Measurements from ENCODE around the gene ZNF512.

Gene ZNF512

DNA sequence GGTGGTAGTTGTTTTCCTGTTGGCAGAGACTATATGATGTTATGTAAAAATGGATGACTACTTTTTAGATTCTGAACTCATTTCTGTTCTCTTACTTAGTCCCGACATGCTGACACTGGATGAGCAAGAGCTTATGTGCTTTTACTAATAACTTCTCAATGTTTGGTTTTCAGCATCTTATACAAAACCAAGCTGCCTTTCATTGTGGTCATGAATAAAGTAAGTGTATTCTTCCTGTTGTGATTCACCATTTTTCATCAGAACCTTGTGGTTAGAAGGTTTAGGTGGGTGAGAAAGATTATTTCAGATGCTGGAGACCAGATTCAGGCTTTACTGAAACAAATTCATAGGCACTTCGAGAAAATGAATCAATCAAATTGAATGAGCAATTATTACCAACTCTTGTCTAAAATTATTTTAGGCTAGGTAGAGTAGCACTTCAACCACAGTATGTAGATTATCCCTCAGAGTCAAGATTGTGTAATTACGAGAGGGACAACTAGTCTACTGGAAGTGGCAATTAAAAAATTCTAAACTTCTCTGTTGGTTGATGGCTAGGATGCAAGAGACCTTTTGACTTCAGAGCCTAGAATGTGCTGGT is 55.3 kb downstream of the ZNF512 start:
- DNase-seq = no peak

DNA sequence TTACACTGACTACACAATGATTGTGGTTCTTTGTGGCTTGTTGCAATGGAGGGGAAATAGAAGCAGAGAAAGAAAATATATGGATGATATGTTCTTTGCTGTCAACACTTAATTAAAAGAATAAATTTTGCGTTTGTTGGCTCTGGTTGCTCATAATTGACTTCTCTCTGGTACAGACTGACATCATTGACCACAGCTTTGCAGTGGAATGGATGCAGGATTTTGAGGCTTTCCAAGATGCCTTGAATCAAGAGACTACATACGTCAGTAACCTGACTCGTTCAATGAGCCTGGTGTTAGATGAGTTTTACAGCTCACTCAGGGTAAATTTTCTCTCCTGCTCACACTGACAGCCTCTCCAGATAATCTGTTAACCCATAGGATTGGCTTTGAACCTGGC is 55.9 kb downstream of the ZNF512 start:
- DNase-seq = no peak

DNA sequence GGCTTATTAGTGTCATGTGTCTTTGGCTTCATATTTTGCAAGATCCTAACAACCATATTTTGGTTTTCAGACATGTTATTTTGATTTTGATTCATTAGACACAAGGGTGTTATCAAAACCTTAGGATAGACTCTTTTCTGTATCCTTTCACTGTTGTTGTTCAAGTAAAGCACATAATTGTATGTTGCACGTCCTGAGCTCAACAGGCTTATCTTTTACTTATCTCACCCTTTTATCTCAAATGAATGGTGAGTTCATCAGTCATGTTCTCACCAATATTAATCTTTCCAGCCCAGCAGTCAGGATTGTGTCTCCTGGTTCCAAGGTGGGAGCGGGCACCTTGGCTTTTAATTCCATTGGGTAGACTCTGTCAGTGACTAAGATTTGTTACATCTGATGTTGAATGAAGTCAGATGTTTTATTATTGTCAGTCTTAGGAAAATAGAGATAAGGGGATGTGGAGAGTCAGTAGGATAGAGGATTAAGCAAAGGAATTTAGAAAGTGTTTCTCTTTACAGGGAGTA is 57.9 kb downstream of the ZNF512 start:
- no peak for DNase-seq

DNA sequence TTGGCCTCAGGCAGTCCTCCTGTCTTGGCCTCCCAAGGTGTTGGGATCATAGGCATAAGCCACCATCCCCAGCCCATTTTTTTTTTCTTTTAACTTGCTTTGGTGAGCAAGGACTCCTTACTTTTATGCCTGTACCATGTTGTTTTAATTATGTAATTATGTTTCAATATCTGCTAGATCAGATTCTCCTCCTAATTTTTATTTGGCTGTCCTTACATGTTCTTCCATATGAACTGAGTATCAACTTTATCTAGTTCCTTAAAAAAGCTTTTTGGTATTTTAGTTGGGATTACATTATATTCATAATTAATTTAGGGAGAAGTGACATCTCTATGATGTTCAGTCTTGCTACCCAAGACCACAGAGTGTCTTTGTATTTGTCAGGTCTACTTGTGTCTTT is 62.4 kb downstream of the ZNF512 start:
- no peak for DNase-seq

DNA sequence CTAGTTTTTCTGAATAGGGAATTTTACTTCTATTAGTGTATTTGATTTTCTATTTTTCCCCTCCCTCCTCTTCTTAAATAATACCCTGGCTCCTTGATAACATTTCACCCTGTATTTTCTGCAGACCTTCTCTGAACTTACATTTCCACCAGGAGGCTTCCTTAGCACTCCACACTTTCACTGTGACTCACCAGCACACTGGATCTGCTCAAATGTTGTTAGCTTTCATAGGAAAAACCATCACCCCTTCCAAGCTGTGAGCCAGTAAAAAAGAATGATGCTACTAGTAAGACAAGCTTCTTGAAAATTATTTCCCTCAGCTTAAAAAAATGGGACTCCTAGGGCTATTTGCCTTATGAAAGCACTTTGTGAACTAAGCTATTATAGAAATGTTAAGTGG is 64.4 kb downstream of the ZNF512 start:
- no peak for DNase-seq

DNA sequence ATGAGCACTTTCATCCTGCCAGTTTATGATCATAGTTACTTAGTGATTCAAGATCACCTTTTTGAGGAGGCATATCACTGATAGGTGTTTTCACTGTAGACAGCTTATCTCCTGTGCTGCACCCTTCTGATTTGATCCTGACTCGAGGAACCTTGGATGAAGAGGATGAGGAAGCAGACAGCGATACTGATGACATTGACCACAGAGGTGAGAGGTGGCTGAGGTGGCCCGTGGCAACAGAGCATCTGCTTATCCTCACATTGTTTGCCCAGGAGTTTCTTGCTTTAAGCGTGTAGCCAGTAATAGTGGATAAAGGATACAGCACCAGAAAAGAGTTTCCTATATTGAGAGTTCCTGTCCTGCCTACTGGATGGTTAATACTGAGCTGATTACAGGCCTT is 64.9 kb downstream of the ZNF512 start:
- no peak for DNase-seq

DNA sequence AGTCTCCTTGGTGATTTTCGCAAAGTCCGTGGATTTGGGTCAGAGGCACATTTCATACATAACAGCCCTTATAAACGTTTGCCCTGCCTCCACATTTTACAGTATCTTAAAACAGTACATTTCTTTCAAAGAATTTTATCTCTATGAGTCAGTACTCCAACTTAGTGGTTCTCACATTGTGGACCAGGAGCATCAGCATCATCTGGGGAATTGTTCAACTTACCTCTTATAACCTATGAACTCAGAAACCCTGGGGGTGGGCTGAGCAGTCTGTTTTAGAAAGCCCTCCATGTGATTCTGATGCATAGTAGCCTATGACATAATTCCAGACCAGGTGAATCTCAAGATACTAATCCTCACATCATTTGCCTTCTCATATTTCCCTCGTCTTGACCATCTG is 68.2 kb downstream of the ZNF512 start:
- no peak for DNase-seq

DNA sequence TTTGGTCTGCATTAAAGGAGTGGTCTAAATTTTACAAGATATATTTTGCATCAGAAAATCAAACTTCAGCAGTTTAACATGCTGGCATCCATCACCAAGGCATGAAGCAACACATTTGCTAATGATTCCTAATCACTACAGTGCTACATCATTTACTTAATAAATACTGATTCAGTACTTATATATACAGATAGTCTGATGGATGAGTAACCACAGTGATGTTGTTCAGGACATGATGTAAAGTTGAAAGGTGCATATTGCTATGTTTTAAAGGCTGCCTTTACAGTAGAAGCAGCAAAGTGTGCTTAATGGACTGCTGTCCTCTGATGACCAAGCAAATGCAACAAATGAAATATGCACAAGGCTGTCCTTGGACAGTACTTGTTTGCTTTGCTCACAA is 69.5 kb downstream of the ZNF512 start:
- no peak for DNase-seq

DNA sequence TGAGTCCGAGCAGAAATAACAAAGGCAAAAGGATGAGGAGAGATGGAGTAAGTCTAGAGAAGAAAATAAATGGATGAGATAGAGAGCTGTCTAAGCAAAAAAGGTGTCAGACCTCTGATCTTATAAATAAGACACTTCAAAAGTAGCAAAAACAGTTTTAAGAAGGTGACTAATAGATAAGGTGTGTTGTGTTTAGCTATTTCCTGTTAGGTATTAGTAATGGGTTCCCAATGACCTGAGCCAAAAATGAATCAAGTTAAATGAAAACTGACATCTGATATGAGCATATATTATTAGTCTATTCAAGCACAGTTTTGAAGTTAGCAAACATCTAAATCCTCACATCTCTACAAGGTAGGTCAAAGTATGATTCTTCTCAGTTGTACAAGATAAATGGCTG is 69.9 kb downstream of the ZNF512 start:
- DNase-seq = no peak

DNA sequence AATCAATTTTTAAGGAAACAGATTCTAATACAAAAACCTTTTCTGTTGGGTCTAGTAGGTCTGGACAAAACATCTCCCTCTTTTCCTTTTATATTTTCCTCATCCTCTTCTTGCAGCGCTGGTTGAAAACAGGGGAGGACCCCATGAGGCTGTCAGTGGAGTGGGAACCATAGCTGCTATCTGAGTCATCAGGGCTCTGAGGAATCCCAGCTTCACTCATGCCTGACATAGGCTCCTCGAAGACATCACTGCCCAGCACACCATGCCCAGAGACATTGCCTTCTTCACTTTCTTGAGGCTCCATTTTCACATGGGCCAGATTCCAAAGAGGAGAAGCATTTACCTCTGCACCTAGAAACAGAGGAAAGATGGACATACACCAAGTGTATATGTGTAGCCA is 70.6 kb downstream of the ZNF512 start:
- DNase-seq = no peak

DNA sequence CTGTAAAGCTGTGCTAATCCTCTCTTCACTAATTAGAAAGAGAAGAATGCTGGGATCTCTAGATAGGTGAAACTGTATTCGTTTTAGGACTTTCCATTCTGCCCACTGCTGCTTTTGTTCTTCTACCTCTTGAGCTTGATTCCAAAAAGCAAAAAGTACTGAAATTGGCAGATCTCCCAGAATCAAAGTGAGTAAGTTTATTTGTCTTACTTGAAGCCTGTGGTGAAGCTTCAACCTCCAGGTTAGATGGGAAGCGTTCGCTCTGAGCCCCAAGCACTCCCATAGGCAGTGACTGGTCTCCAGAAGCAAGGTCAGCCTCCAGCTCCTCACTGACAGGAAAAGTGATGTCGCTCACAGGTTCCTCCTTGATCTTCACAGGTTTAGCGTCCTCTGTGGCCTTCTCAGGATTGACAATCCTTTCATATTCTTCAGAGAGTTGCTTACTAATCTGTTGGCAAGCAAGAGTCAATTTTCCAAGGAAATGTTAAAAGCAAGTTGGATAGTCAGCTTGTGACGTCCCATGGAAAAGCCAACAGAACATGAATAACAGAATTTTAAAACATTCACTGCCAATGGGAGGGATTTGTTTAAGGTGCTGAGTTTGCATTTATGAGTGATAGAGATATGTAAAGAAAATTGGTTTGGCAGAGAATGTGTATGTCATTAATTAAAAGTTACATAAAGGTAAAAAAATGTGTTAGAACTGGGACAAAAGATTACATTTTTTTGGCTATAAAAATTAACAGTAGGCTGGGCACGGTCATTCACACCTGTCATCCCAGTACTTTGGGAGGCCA is 72.5 kb downstream of the ZNF512 start:
- no peak for DNase-seq

DNA sequence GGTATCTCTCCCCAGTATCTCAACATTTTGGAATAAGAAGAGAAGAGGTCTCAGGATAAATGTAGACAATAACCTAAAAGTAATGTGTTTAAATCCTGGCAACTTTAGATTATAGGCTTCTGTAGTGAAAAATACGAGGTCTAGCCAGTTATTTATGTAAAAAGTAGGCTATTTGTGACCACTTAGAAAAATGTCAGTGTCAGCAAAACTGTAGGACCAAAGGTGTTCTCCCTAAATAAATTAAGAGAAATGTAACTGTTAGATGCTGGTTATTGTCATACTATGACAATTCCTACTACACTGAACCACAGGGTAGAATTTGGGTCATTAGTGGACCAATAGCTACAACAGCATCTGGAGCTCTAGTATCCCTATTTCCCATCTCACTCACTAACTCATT is 78.5 kb downstream of the ZNF512 start:
- DNase-seq = no peak

DNA sequence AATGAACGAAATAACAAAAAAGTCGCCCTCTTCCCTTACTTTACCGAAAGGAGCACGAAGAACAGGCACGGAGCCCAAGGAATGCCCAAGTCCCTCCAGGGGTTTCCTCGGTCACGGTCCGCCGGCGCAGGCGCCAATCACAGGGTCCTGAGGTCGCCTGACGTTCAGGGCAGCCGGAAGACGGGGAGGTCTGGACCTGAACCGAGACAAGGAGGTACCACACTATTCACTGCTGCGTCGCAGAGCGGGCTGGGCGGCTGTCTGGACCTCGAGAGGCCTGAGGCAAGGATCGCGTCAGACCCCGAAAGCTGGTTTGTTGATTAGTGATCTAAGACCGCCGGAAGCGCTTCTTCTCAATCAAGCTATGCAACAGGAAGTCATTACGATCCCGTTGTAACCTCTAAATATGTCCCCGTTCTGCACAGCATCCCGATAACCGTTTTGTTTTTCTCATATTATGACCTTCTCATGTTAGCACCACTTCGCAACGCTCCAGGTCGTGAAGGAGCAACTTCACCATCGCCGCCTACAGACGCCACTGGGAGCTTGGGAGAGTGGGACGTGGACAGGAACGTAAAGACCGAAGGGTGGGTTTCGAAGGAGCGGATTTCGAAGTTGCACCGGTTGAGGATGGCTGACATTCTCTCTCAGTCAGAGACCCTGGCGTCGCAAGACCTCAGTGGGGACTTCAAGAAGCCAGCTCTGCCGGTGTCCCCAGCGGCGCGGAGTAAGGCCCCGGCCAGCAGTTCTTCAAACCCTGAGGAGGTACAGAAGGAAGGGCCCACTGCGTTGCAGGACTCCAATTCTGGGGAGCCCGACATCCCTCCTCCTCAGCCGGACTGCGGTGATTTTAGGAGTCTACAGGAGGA is 80.7 kb downstream of the ZNF512 start, which contains the start of the genes SLC4A1AP and SUPT7L:
Gene SLC4A1AP (plus strand): TSS at position 605 of the 869 bp plus-strand sequence. CDS start 26 bp downstream, at position 631.
Gene SUPT7L (minus strand): TSS at position 330 of the 869 bp plus-strand sequence. CDS start 1,422 bp downstream, outside the sequence.
- DNase-seq = peak; percentile 44

DNA sequence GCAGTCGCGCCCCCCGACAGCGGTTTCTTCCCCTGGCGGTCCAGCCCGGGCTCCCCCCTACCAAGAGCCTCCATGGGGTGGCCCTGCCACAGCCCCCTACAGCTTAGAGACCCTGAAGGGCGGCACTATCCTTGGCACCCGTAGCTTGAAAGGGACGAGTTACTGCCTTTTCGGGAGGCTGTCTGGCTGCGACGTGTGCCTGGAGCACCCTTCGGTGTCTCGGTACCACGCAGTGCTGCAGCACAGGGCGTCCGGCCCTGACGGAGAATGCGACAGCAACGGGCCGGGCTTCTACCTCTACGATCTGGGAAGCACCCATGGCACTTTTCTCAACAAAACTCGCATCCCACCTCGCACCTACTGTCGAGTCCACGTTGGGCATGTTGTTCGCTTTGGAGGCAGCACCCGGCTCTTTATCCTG is 81.3 kb downstream of the ZNF512 start:
- no peak for DNase-seq

DNA sequence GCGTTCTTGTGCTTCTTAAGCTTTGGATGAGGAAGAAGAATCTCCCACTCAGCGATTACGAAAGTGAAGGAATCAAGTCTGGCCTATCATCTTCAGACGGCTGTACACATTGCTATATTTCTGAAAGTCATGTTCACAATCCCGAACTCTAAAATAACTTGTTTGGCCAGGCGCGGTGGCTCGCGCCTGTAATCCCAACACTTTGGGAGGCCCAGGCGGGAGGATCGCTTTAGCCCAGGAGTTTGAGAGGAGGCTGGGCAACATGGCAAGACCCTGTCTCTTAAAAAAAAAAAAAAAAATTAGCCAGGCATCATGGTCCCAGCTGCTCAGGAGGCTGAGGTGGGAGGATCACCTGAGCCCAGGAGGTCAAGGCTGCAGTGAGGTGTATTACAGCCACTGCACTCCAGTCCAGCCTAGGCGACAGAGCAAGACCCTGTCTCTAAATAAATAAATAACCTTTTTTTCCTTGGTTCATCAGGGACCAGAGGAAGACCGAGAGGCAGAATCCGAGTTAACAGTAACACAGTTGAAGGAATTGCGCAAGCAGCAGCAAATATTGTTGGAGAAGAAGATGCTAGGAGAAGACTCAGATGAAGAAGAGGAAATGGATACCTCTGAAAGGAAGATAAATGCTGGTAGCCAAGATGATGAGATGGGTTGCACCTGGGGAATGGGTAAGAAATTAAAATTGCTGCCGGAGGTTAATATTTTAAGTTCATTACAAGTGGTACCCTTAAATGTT is 82.0 kb downstream of the ZNF512 start:
- DNase-seq = no peak

DNA sequence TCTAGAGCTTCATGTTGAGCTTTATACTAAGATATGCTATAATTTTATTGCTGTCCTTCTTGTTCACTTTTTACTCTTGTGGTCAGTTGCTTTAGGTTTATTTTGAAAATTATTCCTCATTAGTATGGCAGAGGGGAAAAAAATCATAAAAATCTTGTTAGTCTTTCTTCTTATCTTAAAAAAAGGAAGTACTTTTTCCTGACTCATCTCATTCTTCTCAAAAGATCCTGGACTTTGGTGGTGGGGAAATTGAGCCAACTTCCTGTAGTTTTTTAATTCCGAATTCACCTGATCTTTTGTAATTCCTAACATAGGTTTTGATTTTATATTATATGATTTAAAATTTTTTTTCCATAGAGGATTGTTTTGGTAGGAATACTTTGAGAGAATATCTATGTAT is 84.6 kb downstream of the ZNF512 start:
- no peak for DNase-seq

DNA sequence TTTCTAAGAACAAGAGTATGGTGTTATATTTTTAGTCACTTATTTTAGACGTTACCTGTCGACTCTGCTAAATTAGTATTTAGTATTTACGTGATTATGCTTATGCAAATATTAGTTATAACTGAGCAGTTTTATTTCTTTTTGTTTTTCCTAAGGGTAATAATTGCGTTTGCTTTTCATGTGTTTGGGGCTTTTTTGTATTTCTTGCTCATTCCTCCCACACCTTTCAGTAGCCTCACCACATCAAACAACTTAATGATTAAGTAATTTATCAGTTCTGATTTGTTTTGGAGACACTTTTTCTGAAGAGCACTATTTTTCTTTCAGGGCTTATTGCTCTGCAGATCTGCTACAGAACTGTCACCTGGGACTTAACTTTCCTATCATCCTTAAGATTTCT is 88.4 kb downstream of the ZNF512 start:
- no peak for DNase-seq
